Measurements from ENCODE around the gene PLVAP. TPM values are rescaled to one million over a fixed set of nuclear protein-coding genes. Genes with fewer than 3 reads are reported as not detected.
A peak's percentile ranks its signal among the peaks of the same experiment; 100 is the strongest.

Gene PLVAP
- total RNA-seq, 4 donors from 2014 or later: 9.1 to 38.3 (median 25.7) TPM

GRCh38 chr19:17414097-17414496 is 37.0 kb upstream of the PLVAP start:
- no peaks in the 10 kb centered on the region for H3K9me3 ChIP-seq
- 95% methylated on average over 8 of the region's 8 CpGs for WGBS, 2 donors
- no peak for DNase-seq
- no peak for TF ChIP-seq POLR2A (IDR thresholded peaks at IDR 0.05)
- no peak for TF ChIP-seq CTCF (IDR thresholded peaks at IDR 0.05)
- peaks cover 2 to 17% (median 2%) of the 10 kb centered on the region in 3 donors for H3K4me1 ChIP-seq
- peaks cover 0 to 3% (median 0%) of the 10 kb centered on the region in 4 donors for H3K27me3 ChIP-seq
- peaks cover 0 to 28% (median 0%) of the 10 kb centered on the region in 3 donors for H3K36me3 ChIP-seq
- intact Hi-C loops (cut with DNase I): no loop called here
- no peak overlapping the region for H3K4me3 ChIP-seq
- no peak overlapping the region for H3K27ac ChIP-seq

- DNase-seq: no peak
- intact Hi-C loops (cut with DNase I): no loop called here
- 86 to 88% methylated on average over 8 to 10 of the region's 11 CpGs for WGBS, 2 donors
- Histone ChIP-seq H3K4me1 (peaks cover 2 to 17% (median 3%) of the 10 kb centered on the region in 3 donors), H3K27me3 (peaks cover 0 to 3% (median 0%) of the 10 kb centered on the region in 4 donors), H3K4me3 (no peak overlapping the region), H3K27ac (peak overlapping the region in 1 of 4 donors; percentile 46), H3K36me3 (peaks cover 0 to 28% (median 0%) of the 10 kb centered on the region in 3 donors), H3K9me3 (no peaks in the 10 kb centered on the region)
- TF ChIP-seq POLR2A (IDR thresholded peaks at IDR 0.05): no peak
- TF ChIP-seq CTCF (IDR thresholded peaks at IDR 0.05): no peak
Observed at GRCh38 chr19:17411801-17412200, 34.7 kb upstream of the PLVAP start.

- intact Hi-C loops (cut with DNase I): no loop called here
- 70 to 84% methylated on average over 9 of the region's 9 CpGs for WGBS, 2 donors
- TF ChIP-seq CTCF (IDR thresholded peaks at IDR 0.05) (no peak), POLR2A (IDR thresholded peaks at IDR 0.05) (no peak)
Observed at GRCh38 chr19:17409990-17410389, 32.8 kb upstream of the PLVAP start.

GRCh38 chr19:17406887-17407196 is 29.7 kb upstream of the PLVAP start:
- H3K36me3 ChIP-seq: peaks cover 0 to 10% (median 0%) of the 10 kb centered on the region in 3 donors
- H3K4me3 ChIP-seq: peak overlapping the region; percentile 12 to 67 (median 42)
- no peak for DNase-seq
- H3K9me3 ChIP-seq: no peaks in the 10 kb centered on the region
- H3K27me3 ChIP-seq: no peaks in the 10 kb centered on the region
- intact Hi-C loops (cut with DNase I): no loop called here
- H3K4me1 ChIP-seq: peaks cover 22 to 56% (median 23%) of the 10 kb centered on the region in 3 donors
- 18 to 19% methylated on average over 2 of the region's 2 CpGs for WGBS, 2 donors
- TF ChIP-seq CTCF (IDR thresholded peaks at IDR 0.05) (no peak), POLR2A (IDR thresholded peaks at IDR 0.05) (no peak)
- H3K27ac ChIP-seq: peak overlapping the region; percentile 80 to 92 (median 90)

More at GRCh38 chr19:17409990-17410389, 32.8 kb upstream of the PLVAP start:
- H3K9me3 ChIP-seq: no peaks in the 10 kb centered on the region
- no peaks in the 10 kb centered on the region for H3K27me3 ChIP-seq
- H3K27ac ChIP-seq: no peak overlapping the region
- DNase-seq: no peak
- H3K4me3 ChIP-seq: no peak overlapping the region
- H3K36me3 ChIP-seq: peaks cover 0 to 27% (median 0%) of the 10 kb centered on the region in 3 donors
- H3K4me1 ChIP-seq: peaks cover 11 to 36% (median 17%) of the 10 kb centered on the region in 3 donors

GRCh38 chr19:17406046-17406886 is 29.1 kb upstream of the PLVAP start:
- Histone ChIP-seq H3K36me3 (peaks cover 0 to 5% (median 0%) of the 10 kb centered on the region in 3 donors), H3K9me3 (no peaks in the 10 kb centered on the region)
- intact Hi-C loops (cut with DNase I): no loop called here

More at GRCh38 chr19:17406046-17406886, 29.1 kb upstream of the PLVAP start:
- DNase-seq: no peak
- H3K4me3 ChIP-seq: peak overlapping the region; percentile 22 to 67 (median 42)
- TF ChIP-seq CTCF (IDR thresholded peaks at IDR 0.05): no peak
- H3K27ac ChIP-seq: peak overlapping the region; percentile 80 to 92 (median 90)
- 48 to 53% methylated on average over 7 to 9 of the region's 10 CpGs for WGBS, 2 donors
- H3K4me1 ChIP-seq: peaks cover 22 to 56% (median 23%) of the 10 kb centered on the region in 3 donors
- no peaks in the 10 kb centered on the region for H3K27me3 ChIP-seq
